ENCODE measurements around the gene KDM2A. TPM values are rescaled to one million over a fixed set of nuclear protein-coding genes. Genes with fewer than 3 reads are reported as not detected.
"Not testable (repeated sequence)": the region's sequence is repeated elsewhere in the genome, so short reads cannot be mapped to it uniquely, and the experiment has no call there.

KDM2A gene
- total and polyA plus RNA-seq, 2 experiments from 2014 or later, result 25.0 to 54.1 TPM

DNA sequence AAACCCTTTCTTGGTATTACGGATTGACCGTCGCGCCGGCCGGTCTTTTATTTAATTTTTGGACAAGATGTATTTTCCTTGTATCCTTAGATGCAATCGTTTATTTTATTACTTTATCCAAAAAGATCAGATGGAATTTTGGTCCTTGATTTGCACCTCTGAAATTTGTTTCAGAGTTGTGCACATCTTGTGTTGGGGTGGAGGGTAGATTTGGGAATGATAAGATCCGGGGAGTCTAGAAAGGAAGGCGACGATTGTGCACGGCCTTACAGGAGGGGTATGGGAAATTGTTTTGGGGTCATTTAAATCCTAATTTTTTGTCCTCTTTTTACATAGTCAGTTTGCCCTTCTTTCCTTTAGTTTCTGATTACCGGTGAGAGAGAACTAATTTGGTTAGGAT, 1.4 kb downstream of the KDM2A start:
- H3K9me2 ChIP-seq (ENCODE audit: insufficient read depth), result no peaks in the 10 kb centered on the region
- ATAC-seq, result no peak
- H3K4me1 ChIP-seq (ENCODE audit: insufficient read depth), result peaks cover 24% of the 10 kb centered on the region
- Mint-ChIP-seq H3K27ac (peak overlapping the region; percentile 92), H3K4me3 (peak overlapping the region; percentile 84), H3K36me3 (ENCODE audit: low read depth) (peaks cover 24% of the 10 kb centered on the region), H3K9me3 (0 out of 3 replicates have a peak, but pooled peaks cover 2% of the 10 kb centered on the region), H3K27me3 (ENCODE audit: insufficient read depth, low read depth, poor library complexity) (peaks cover 5% of the 10 kb centered on the region), H3K4me1 (peaks cover 25% of the 10 kb centered on the region)
- TF ChIP-seq EZH2 (IDR thresholded peaks at IDR 0.05; ENCODE audit: low read depth, unreplicated experiment) (no peak), ZNF331 (CRISPR knock-in tag; IDR thresholded peaks at IDR 0.05; ENCODE audit: low read depth) (no peak), POLR2AphosphoS5 (IDR thresholded peaks at IDR 0.05; ENCODE audit: low read depth) (no peak), CREB1 (CRISPR knock-in tag; IDR thresholded peaks at IDR 0.05; ENCODE audit: low read depth) (no peak), EZH2phosphoT487 (IDR thresholded peaks at IDR 0.05; ENCODE audit: unreplicated experiment) (no peak), NANOG (IDR thresholded peaks at IDR 0.05; ENCODE audit: borderline replicate concordance) (no peak)
- TF ChIP-seq, protein P1, sequence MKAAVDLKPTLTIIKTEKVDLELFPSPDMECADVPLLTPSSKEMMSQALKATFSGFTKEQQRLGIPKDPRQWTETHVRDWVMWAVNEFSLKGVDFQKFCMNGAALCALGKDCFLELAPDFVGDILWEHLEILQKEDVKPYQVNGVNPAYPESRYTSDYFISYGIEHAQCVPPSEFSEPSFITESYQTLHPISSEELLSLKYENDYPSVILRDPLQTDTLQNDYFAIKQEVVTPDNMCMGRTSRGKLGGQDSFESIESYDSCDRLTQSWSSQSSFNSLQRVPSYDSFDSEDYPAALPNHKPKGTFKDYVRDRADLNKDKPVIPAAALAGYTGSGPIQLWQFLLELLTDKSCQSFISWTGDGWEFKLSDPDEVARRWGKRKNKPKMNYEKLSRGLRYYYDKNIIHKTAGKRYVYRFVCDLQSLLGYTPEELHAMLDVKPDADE (IDR thresholded peaks at IDR 0.05), result no peak
- peaks cover 10% of the 10 kb centered on the region for H3K27me3 ChIP-seq (ENCODE audit: insufficient read depth)
- DNase-seq (ENCODE audit: low spot score), result no peak
- no peak overlapping the region for H2AFZ ChIP-seq
- 0 out of 2 replicates have a peak, but pooled peaks cover 6% of the 10 kb centered on the region for H3F3A ChIP-seq (replicated peaks; ENCODE audit: low read depth)
- H3K36me3 ChIP-seq (ENCODE audit: insufficient read depth), result 0 out of 2 replicates have a peak, but pooled peaks cover 4% of the 10 kb centered on the region
- peaks cover 25% of the 10 kb centered on the region for H4K20me1 ChIP-seq (replicated peaks; ENCODE audit: insufficient read depth)
- H3K79me2 ChIP-seq (replicated peaks; ENCODE audit: insufficient read depth), result peaks cover 59% of the 10 kb centered on the region
- no peak overlapping the region for H3K27ac ChIP-seq (ENCODE audit: low read depth)
- peak overlapping the region; percentile 82 for H3K4me3 ChIP-seq
- H3K4me2 ChIP-seq, result peak overlapping the region; percentile 95

DNA sequence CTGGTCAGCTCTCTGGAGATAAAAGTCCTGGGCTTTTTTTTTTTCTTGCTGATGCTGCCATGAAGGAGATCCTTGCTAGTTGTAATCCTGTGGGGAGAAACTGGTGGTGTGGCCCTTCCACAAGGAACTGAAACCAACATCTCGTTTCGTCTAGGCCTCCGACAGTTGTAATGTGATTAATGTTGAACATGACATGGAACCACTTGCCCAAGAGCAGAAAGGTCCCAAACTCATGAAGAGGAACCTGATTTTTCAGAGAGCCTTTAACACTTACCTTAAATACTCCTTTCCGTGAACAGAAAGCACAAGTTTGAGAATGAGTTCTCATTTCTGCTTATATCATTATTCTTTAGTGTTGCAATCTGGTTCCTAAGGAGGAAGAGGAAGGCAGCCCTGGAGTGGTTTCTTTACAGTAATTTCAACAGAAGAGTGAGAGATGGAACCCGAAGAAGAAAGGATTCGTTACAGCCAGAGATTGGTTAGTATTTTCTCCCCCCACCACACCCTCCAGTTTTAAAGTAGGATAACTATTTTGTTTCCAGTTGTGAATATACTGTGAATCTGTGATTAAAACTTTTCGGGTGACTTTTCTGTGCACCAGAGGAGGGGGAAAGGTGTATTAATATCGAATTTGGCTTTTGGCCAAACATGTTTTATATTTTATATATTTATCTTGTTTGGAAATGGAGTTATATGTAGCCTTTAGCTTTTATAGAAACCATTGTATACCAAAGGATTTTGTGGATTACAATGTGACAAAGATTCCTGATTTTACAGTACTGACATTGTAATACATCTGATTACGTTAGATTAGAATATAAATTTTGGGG, 2.0 kb downstream of the KDM2A start:
- ATAC-seq (no peak), DNase-seq (ENCODE audit: low spot score) (no peak)
- Histone ChIP-seq H3K36me3 (ENCODE audit: insufficient read depth) (0 out of 2 replicates have a peak, but pooled peaks cover 4% of the 10 kb centered on the region), H3K9me2 (ENCODE audit: insufficient read depth) (no peaks in the 10 kb centered on the region), H3K4me2 (peak overlapping the region; percentile 95), H3K27me3 (ENCODE audit: insufficient read depth) (peaks cover 10% of the 10 kb centered on the region), H3K27ac (ENCODE audit: low read depth) (peak overlapping the region; percentile 22; the same call in 1 of the 2 replicates), H4K20me1 (replicated peaks; ENCODE audit: insufficient read depth) (peaks cover 25% of the 10 kb centered on the region), H2AFZ (no peak overlapping the region), H3K79me2 (replicated peaks; ENCODE audit: insufficient read depth) (peaks cover 65% of the 10 kb centered on the region), H3K4me3 (peak overlapping the region; percentile 82), H3F3A (replicated peaks; ENCODE audit: low read depth) (0 out of 2 replicates have a peak, but pooled peaks cover 6% of the 10 kb centered on the region), H3K4me1 (ENCODE audit: insufficient read depth) (peaks cover 20% of the 10 kb centered on the region)
- Mint-ChIP-seq H3K27me3 (ENCODE audit: insufficient read depth, low read depth, poor library complexity) (peaks cover 5% of the 10 kb centered on the region), H3K27ac (peak overlapping the region; percentile 6; the same call in 1 of the 2 replicates), H3K4me3 (peak overlapping the region; percentile 84), H3K36me3 (ENCODE audit: low read depth) (peaks cover 25% of the 10 kb centered on the region), H3K9me3 (0 out of 3 replicates have a peak, but pooled peaks cover 2% of the 10 kb centered on the region), H3K4me1 (peaks cover 23% of the 10 kb centered on the region)
- TF ChIP-seq, protein P1 (IDR thresholded peaks at IDR 0.05), result no peak
- TF ChIP-seq ZNF331 (CRISPR knock-in tag; IDR thresholded peaks at IDR 0.05; ENCODE audit: low read depth) (no peak), EZH2 (IDR thresholded peaks at IDR 0.05; ENCODE audit: low read depth, unreplicated experiment) (no peak)

DNA sequence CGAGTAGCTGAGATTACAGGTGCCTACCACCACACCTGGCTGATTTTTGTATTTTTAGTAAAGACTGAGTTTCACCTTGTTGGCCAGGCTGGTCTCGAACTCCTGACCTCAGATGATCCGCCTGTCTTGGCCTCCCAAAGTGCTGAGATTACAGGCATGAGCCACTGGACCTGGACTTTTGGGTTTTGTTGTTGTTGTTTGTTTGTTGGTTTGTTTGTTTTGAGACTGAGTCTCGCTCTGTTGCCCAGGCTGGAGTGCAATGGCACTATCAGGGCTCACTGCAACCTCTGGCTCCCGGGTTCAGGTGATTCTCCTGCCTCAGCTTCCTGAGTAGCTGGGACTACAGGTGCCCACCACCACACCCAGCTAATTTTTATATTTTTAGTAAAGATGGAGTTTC, 4.7 kb downstream of the KDM2A start:
- not testable (repeated sequence) for H3K4me2 ChIP-seq; H3K4me3 Mint-ChIP-seq; H3F3A ChIP-seq (replicated peaks; ENCODE audit: low read depth); H3K4me3 ChIP-seq; H3K9me3 Mint-ChIP-seq; H3K27ac Mint-ChIP-seq; H3K9me2 ChIP-seq (ENCODE audit: insufficient read depth); ATAC-seq; H2AFZ ChIP-seq; DNase-seq (ENCODE audit: low spot score); H3K4me1 ChIP-seq (ENCODE audit: insufficient read depth); H3K27me3 Mint-ChIP-seq (ENCODE audit: insufficient read depth, low read depth, poor library complexity); H3K27me3 ChIP-seq (ENCODE audit: insufficient read depth); H3K27ac ChIP-seq (ENCODE audit: low read depth); H3K36me3 ChIP-seq (ENCODE audit: insufficient read depth)
- Mint-ChIP-seq H3K36me3 (ENCODE audit: low read depth) (peaks cover 36% of the 10 kb centered on the region), H3K4me1 (peaks cover 10% of the 10 kb centered on the region)
- H4K20me1 ChIP-seq (replicated peaks; ENCODE audit: insufficient read depth), result peaks cover 38% of the 10 kb centered on the region
- H3K79me2 ChIP-seq (replicated peaks; ENCODE audit: insufficient read depth), result peaks cover 92% of the 10 kb centered on the region

DNA sequence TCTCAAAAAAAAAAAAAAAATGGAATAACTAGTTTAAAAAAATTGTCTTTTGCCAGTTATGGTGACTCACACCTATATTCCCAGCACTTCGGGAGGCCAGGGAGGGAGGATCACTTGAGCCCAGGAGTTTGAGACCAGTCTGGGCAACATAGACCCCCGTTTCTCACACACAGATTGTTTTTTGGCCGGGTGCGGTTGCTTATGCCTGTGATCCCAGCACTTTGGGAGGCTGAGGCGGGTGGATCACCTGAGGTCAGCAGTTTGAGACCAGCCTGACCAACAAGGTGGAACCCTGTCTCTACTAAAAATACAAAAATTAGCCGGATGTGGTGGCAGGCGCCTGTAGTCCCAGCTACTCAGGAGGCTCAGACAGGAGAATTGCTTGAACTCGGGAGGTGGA, 7.2 kb downstream of the KDM2A start:
- H3K4me3 ChIP-seq; H3F3A ChIP-seq (replicated peaks; ENCODE audit: low read depth); H3K4me3 Mint-ChIP-seq; H3K27ac ChIP-seq (ENCODE audit: low read depth); ATAC-seq; DNase-seq (ENCODE audit: low spot score); H3K4me2 ChIP-seq; H3K27me3 ChIP-seq (ENCODE audit: insufficient read depth); H3K36me3 ChIP-seq (ENCODE audit: insufficient read depth); H3K27me3 Mint-ChIP-seq (ENCODE audit: insufficient read depth, low read depth, poor library complexity); H3K4me1 Mint-ChIP-seq; H3K27ac Mint-ChIP-seq; H2AFZ ChIP-seq; H3K4me1 ChIP-seq (ENCODE audit: insufficient read depth); H3K9me3 Mint-ChIP-seq; H3K9me2 ChIP-seq (ENCODE audit: insufficient read depth): not testable (repeated sequence)
- H4K20me1 ChIP-seq (replicated peaks; ENCODE audit: insufficient read depth), result peaks cover 45% of the 10 kb centered on the region
- peaks cover 100% of the 10 kb centered on the region for H3K79me2 ChIP-seq (replicated peaks; ENCODE audit: insufficient read depth)
- H3K36me3 Mint-ChIP-seq (ENCODE audit: low read depth), result peaks cover 36% of the 10 kb centered on the region

Data from GM23338 (cell line).